Peyer's patch (tissue), 4 donors: Measurements from ENCODE around the gene MAP3K12. TPM values are rescaled to one million over a fixed set of nuclear protein-coding genes. Genes with fewer than 3 reads are reported as not detected.
A peak's percentile ranks its signal among the peaks of the same experiment; 100 is the strongest.
"Not testable (repeated sequence)": the region's sequence is repeated elsewhere in the genome, so short reads cannot be mapped to it uniquely, and the experiment has no call there.

Experiments used
- DNase-seq, 3 donors: peaks; one replicate each; pipeline ENCODE4 v3.0.0-alpha.2; 2017 to 2019
- H3K27ac ChIP-seq, 4 donors: fragments of 200-600 bp; sonication (generic); one replicate each; pipeline ENCODE4 v1.5.1; 2016 to 2019
- H3K27me3 ChIP-seq, 2 donors: fragments of 200-600 bp; sonication (generic); one replicate each; pipeline ENCODE4 v1.5.1; 2019
- H3K36me3 ChIP-seq, 3 donors: fragments of 200-600 bp; sonication (generic); one replicate each; pipeline ENCODE4 v1.5.1; 2016 to 2019
- H3K4me1 ChIP-seq, 4 donors: fragments of 200-600 bp; sonication (generic); one replicate each; pipeline ENCODE4 v1.5.1; 2016 to 2019
- H3K4me3 ChIP-seq, 4 donors: fragments of 200-600 bp; sonication (generic); 1 replicate in 3 of 4; 2 replicates in 1 of 4; pipeline ENCODE4 v1.5.1; 2016 to 2019; ENCODE audit warnings: mild to moderate bottlenecking in 1 of 4
- H3K9me3 ChIP-seq, 4 donors: fragments of 200-600 bp; sonication (generic); one replicate each; pipeline ENCODE4 v1.5.1; 2016 to 2019; ENCODE audit warnings: mild to moderate bottlenecking in 1 of 4
- CTCF ChIP-seq, 6 experiments: fragments of 450-650 bp in 4 of 6; fragments of 200-600 bp in 2 of 6; sonication (generic) in 1 of 6; IDR thresholded peaks; one replicate each; pipeline ENCODE4 v1.5.1; 2017 to 2019; ENCODE audit warnings: antibody characterized with exemption in 6 of 6, mild to moderate bottlenecking in 3 of 6, moderate library complexity in 1 of 6
- POLR2A ChIP-seq, 2 donors: fragments of 450-650 bp; IDR thresholded peaks; one replicate each; pipeline ENCODE4 v1.5.1; 2017; ENCODE audit warnings: antibody characterized with exemption in 2 of 2, mild to moderate bottlenecking in 2 of 2, moderate library complexity in 2 of 2
- total RNA-seq, 4 donors: library from RNA; depleted of rRNA; stranded (reverse); fragments of >200 nt; gene quantifications; one replicate each; pipeline ENCODE4 v1.1.0, GENCODE V29; 2016

MAP3K12 gene
- total RNA-seq, 4 donors from 2014 or later, result 6.5 to 44.6 (median 11.6) TPM

- Histone ChIP-seq H3K4me3 (no peak overlapping the region), H3K4me1 (peaks cover 0 to 19% (median 2%) of the 10 kb centered on the region in 4 donors), H3K9me3 (no peaks in the 10 kb centered on the region), H3K36me3 (peaks cover 0 to 84% (median 0%) of the 10 kb centered on the region in 3 donors), H3K27ac (no peak overlapping the region), H3K27me3 (no peaks in the 10 kb centered on the region)
- DNase-seq, result no peak
- TF ChIP-seq CTCF (IDR thresholded peaks at IDR 0.05) (peak in 1 of 6 experiments; percentile 5), POLR2A (IDR thresholded peaks at IDR 0.05) (no peak)
These were observed 17.2 kb downstream of the MAP3K12 start for GRCh38 chr12:53481939-53482586.

DNA sequence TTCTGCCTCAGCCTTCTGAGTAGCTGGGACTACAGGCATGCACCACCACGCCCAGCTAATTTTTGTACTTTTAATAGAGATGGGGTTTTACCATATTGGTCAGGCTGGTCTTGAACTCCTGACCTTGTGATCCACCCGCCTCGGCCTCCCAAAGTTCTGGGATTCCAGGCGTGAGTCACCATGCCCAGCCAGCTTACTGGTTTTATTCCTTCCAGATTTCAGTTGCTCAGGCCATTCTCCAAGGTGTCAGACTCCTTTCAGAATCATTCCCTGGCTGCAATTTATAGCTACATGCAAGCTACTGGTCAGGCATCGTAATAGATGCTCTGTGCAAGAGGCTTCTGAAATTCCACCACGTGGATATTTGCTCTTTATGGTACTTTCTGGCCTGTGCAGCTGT, 17.8 kb downstream of the MAP3K12 start:
- H3K27ac ChIP-seq, DNase-seq, H3K27me3 ChIP-seq, H3K9me3 ChIP-seq, H3K4me3 ChIP-seq: not testable (repeated sequence)
- Histone ChIP-seq H3K36me3 (peaks cover 0 to 89% (median 0%) of the 10 kb centered on the region in 3 donors), H3K4me1 (peaks cover 0 to 19% (median 2%) of the 10 kb centered on the region in 4 donors)

DNA sequence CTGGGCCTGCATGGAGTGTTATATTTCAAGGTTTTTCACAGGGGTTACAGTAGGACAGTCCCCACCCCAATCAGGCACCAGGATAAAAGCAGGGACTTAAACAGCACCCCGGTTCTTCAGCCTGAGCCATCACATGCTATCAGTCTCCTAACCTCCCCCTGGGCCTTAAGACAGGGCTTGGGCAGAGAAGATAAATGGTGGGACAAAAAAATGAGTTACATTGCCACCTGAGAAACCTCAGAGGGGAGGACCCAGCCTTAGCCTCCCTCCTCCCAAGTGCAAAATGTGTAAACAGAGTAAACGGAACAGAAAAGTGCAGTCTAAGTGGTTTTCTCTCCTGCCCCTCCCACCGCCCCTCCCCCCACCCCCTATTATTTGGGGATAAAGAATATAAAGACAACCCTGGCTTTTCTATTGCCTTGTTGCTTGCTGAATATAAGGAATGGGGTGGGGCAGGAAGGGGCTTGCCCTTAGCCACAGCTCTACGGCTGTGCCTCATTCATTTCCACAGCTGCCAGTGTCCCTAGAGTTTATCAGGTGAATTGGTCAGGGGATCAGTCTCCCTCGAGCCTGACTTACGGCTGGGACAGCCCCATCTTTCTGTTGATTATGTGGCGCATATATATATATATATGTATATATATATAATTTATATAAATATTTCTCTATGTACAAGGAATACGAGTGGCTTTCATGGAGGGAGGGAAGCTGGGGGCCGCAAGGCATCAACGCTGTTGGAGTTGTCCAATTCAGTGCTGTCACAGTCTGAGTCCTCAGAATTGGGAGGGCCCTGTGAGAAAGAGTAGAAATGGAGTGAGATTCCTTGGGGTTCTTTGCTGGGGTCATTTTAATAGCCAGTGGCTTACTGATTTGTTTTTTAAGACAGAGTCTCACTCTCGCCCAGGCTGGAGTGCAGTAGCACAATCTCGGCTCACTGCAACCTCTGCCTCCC, 18.5 kb downstream of the MAP3K12 start:
- Histone ChIP-seq H3K4me3 (no peak overlapping the region), H3K27ac (no peak overlapping the region), H3K9me3 (no peaks in the 10 kb centered on the region), H3K36me3 (peaks cover 0 to 89% (median 0%) of the 10 kb centered on the region in 3 donors), H3K27me3 (no peaks in the 10 kb centered on the region), H3K4me1 (peaks cover 0 to 19% (median 2%) of the 10 kb centered on the region in 4 donors)
- no peak for TF ChIP-seq CTCF (IDR thresholded peaks at IDR 0.05)
- no peak for DNase-seq

DNA sequence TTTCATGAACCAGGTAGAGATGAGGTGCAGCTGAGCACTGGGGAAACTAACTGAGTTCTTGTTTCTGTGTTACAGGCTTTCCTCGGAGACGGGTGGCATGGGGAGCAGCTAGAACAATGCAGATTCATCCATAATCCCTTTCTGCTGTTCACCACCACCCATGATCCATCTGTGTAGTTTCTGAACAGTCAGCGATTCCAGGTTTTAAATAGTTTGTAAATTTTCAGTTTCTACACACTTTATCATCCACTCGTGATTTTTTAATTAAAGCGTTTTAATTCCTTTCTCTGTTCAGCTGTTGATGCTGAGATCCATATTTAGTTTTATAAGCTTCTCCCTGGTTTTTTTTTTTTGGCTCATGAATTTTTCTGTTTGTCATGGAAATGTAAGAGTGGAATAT, 19.9 kb downstream of the MAP3K12 start:
- TF ChIP-seq CTCF (IDR thresholded peaks at IDR 0.05), result no peak
- TF ChIP-seq POLR2A (IDR thresholded peaks at IDR 0.05), result no peak
- Histone ChIP-seq H3K27ac (no peak overlapping the region), H3K27me3 (no peaks in the 10 kb centered on the region), H3K36me3 (peaks cover 0 to 94% (median 0%) of the 10 kb centered on the region in 3 donors), H3K4me1 (peaks cover 0 to 25% (median 2%) of the 10 kb centered on the region in 4 donors), H3K9me3 (no peaks in the 10 kb centered on the region), H3K4me3 (no peak overlapping the region)
- no peak for DNase-seq

DNA sequence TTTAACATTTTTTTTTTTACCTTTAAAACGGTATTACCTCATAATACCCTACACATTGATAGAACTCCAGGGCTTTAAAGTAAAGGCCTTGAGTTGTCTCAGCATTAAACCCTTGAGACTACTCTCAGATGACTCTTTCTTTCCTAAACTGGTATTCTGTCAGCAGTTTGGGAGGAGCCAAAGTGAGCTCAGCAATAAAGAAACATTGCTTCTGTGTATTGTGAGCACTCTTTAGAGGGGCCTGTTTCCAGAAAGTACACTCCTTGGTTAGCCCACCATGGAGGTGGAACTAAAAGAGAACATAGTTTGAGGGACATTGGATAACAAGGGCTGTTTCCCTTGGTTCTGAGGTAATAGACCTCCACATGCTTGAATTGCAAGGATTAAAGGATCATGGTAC, 20.4 kb downstream of the MAP3K12 start:
- Histone ChIP-seq H3K27me3 (no peaks in the 10 kb centered on the region), H3K36me3 (peaks cover 0 to 98% (median 0%) of the 10 kb centered on the region in 3 donors), H3K9me3 (no peaks in the 10 kb centered on the region), H3K4me1 (peaks cover 0 to 25% (median 2%) of the 10 kb centered on the region in 4 donors), H3K4me3 (no peak overlapping the region), H3K27ac (no peak overlapping the region)
- TF ChIP-seq CTCF (IDR thresholded peaks at IDR 0.05) (no peak), POLR2A (IDR thresholded peaks at IDR 0.05) (no peak)
- no peak for DNase-seq

GRCh38 chr12:53476769-53477209, 22.5 kb downstream of the MAP3K12 start:
- H3K9me3 ChIP-seq, result no peaks in the 10 kb centered on the region
- no peak overlapping the region for H3K27ac ChIP-seq
- no peak for DNase-seq
- peak in 1 of 6 experiments; percentile 19 for TF ChIP-seq CTCF (IDR thresholded peaks at IDR 0.05)
- TF ChIP-seq POLR2A (IDR thresholded peaks at IDR 0.05), result no peak
- peaks cover 0 to 11% (median 0%) of the 10 kb centered on the region in 4 donors for H3K4me1 ChIP-seq
- no peaks in the 10 kb centered on the region for H3K27me3 ChIP-seq
- H3K4me3 ChIP-seq, result no peak overlapping the region
- H3K36me3 ChIP-seq, result peaks cover 0 to 99% (median 0%) of the 10 kb centered on the region in 3 donors
